T-helper 1 cell treated with Interleukin-12 subunit alpha and Interleukin-12 subunit beta and Interleukin-4 antibody, amounts not matched to agents 30 μg/mL and 1 μg/mL, for 36 hours (primary cell): ENCODE data around the gene PRKAG2.

ENCODE experiments used
- H3K27ac Mint-ChIP-seq: one replicate; pipeline ENCODE4 v1.8.0; 2021; ENCODE audit warnings: mild to moderate bottlenecking, mixed read lengths
- H3K27me3 Mint-ChIP-seq: one replicate; pipeline ENCODE4 v1.8.0; 2021; ENCODE audit warnings: low read depth, mixed read lengths
- H3K36me3 Mint-ChIP-seq: one replicate; pipeline ENCODE4 v1.8.0; 2021; ENCODE audit warnings: low read depth, mixed read lengths
- H3K4me1 Mint-ChIP-seq: one replicate; pipeline ENCODE4 v1.8.0; 2021; ENCODE audit warnings: low read depth, mixed read lengths
- H3K4me3 Mint-ChIP-seq: one replicate; pipeline ENCODE4 v1.8.0; 2021; ENCODE audit warnings: mild to moderate bottlenecking, moderate library complexity, mixed read lengths
- H3K9me3 Mint-ChIP-seq: one replicate; pipeline ENCODE4 v1.8.0; 2021; ENCODE audit warnings: mixed read lengths

Gene PRKAG2

GRCh38 chr7:151823566-151824372 is 53.1 kb downstream of the PRKAG2 start:
- Mint-ChIP-seq H3K27ac (no peak overlapping the region), H3K4me3 (no peak overlapping the region), H3K9me3 (no peaks in the 10 kb centered on the region), H3K27me3 (no peaks in the 10 kb centered on the region), H3K36me3 (no peaks in the 10 kb centered on the region), H3K4me1 (no peaks in the 10 kb centered on the region)

DNA sequence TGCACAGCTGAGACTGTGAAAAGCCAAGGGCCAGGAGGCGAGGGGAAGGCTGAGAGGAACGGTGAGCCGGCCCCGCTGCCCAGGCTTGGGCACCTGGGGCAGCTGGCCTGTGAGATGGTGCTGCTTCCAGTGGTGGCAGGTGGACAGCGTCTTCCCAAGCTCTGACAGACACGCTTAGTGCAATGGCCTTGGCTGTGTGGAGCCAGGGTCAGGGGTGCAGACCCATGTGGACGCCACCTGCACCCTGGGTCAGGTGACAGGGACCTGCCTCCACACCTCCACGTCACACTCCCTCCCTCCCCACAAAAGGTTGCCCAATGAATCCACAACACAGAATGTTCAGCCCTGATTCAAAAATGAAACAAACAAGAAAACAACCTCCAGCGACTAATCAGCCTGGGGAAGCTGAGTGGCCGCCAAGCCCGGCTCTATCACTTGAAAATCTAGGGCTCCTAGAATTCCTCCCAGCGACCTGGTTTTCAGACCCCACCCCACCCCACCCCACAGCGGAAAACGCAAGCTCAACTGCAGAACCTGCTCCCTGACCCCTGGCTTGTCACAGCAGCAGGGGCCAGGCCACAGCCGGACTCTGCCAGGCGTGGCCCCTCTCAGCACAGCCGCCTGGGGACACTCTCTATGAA is 54.3 kb downstream of the PRKAG2 start:
- Mint-ChIP-seq H3K9me3 (no peaks in the 10 kb centered on the region), H3K27ac (no peak overlapping the region), H3K36me3 (no peaks in the 10 kb centered on the region), H3K27me3 (no peaks in the 10 kb centered on the region), H3K4me3 (no peak overlapping the region), H3K4me1 (no peaks in the 10 kb centered on the region)

GRCh38 chr7:151821806-151822540 is 54.9 kb downstream of the PRKAG2 start:
- no peak overlapping the region for H3K4me3 Mint-ChIP-seq
- H3K4me1 Mint-ChIP-seq = no peaks in the 10 kb centered on the region
- no peak overlapping the region for H3K27ac Mint-ChIP-seq
- no peaks in the 10 kb centered on the region for H3K36me3 Mint-ChIP-seq
- H3K9me3 Mint-ChIP-seq = no peaks in the 10 kb centered on the region
- H3K27me3 Mint-ChIP-seq = no peaks in the 10 kb centered on the region

- Mint-ChIP-seq H3K4me3 (no peak overlapping the region), H3K9me3 (no peaks in the 10 kb centered on the region), H3K4me1 (no peaks in the 10 kb centered on the region), H3K36me3 (no peaks in the 10 kb centered on the region), H3K27me3 (no peaks in the 10 kb centered on the region), H3K27ac (no peak overlapping the region)
These were observed 55.7 kb downstream of the PRKAG2 start for GRCh38 chr7:151821226-151821625.

- no peaks in the 10 kb centered on the region for H3K4me1 Mint-ChIP-seq
- no peaks in the 10 kb centered on the region for H3K36me3 Mint-ChIP-seq
- no peak overlapping the region for H3K4me3 Mint-ChIP-seq
- no peaks in the 10 kb centered on the region for H3K9me3 Mint-ChIP-seq
- H3K27ac Mint-ChIP-seq = no peak overlapping the region
- no peaks in the 10 kb centered on the region for H3K27me3 Mint-ChIP-seq
These were observed 56.3 kb downstream of the PRKAG2 start for GRCh38 chr7:151820491-151821105.

DNA sequence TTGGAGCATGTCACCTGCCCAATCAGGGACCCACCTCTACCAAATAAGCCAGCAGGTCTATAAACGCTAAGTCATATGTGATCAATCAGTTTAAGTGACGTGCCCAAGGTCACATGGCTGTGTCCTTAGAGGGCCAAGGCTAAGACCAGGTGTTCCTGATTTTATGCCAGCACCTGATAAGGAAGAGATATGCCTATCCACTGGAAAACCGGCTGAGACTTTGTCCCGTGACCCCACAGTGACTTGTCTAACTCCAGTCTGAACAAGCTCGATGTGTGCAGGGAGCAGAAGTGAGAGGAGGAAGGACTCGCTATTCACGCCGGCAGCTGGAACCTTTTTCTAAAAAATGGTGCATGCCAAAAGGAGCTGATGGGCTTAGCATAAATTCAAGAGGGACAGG is 57.0 kb downstream of the PRKAG2 start:
- H3K9me3 Mint-ChIP-seq = no peaks in the 10 kb centered on the region
- H3K4me3 Mint-ChIP-seq = no peak overlapping the region
- H3K36me3 Mint-ChIP-seq = no peaks in the 10 kb centered on the region
- H3K27ac Mint-ChIP-seq = no peak overlapping the region
- H3K27me3 Mint-ChIP-seq = no peaks in the 10 kb centered on the region
- no peaks in the 10 kb centered on the region for H3K4me1 Mint-ChIP-seq

DNA sequence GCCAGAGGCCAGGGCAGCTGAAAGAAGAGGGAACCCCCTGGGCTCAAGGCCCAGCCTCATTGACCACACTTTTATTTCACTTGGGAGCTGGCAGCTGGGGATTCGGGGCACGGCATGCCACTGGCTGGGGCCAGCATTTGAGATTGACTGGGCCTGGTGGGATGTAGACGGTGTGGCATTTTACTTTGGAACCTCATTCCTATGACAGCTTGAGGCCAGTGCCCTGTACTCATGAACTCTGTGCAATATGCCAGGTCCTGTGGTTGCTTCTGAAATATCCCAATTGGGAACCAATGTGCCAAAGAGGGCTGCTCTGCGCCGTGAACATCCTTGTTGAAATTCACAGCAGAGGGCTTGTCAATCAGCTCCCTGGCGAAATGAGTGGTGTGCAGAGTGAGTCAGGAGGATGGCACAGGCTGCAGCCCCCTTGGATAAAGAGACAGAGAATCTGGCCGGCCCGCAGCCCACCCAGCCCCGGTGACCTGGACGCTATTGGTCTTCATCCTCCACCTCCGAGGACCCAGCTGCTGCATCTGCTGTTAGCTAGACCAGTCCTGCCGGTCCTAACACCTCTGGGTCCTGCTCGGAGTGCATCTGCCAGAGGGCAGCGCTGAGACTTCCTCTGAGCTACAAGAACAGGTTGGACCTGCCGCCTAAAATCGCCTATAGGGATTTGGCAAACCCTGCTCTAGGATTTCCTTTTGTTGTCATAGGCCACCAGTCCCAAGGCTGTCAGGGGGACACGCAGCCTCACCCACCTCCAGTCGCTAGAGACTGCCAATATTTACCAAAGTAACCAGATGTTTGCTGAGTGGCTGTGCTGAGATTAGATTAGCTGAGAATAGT is 58.0 kb downstream of the PRKAG2 start:
- H3K27me3 Mint-ChIP-seq = no peaks in the 10 kb centered on the region
- no peaks in the 10 kb centered on the region for H3K36me3 Mint-ChIP-seq
- H3K4me1 Mint-ChIP-seq = no peaks in the 10 kb centered on the region
- no peak overlapping the region for H3K27ac Mint-ChIP-seq
- H3K4me3 Mint-ChIP-seq = no peak overlapping the region
- no peaks in the 10 kb centered on the region for H3K9me3 Mint-ChIP-seq

GRCh38 chr7:151817981-151818673 is 58.8 kb downstream of the PRKAG2 start:
- H3K27ac Mint-ChIP-seq = no peak overlapping the region
- no peaks in the 10 kb centered on the region for H3K4me1 Mint-ChIP-seq
- no peak overlapping the region for H3K4me3 Mint-ChIP-seq
- H3K27me3 Mint-ChIP-seq = no peaks in the 10 kb centered on the region
- H3K9me3 Mint-ChIP-seq = no peaks in the 10 kb centered on the region
- no peaks in the 10 kb centered on the region for H3K36me3 Mint-ChIP-seq

DNA sequence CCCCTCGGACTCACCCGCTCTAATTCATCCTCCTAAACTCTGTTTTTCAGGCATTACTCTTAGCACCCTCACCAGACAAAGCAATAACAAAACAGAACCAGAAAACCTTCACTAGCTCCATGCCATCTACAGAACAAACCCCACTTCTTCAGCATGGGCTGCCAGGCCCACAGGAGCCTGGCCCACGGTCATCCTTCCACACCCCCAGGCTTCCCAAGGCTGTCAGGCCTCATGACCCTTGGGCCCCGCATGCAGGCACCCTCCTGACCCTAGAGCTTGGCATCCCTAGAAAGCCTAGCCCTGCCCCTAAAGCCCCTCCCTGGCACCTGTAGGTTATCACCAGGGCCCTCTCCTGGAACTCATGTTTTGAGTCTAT is 59.6 kb downstream of the PRKAG2 start:
- H3K27ac Mint-ChIP-seq = no peak overlapping the region

GRCh38 chr7:151816562-151817314 is 60.2 kb downstream of the PRKAG2 start:
- no peaks in the 10 kb centered on the region for H3K27me3 Mint-ChIP-seq
- H3K4me3 Mint-ChIP-seq = no peak overlapping the region
- no peak overlapping the region for H3K27ac Mint-ChIP-seq
- no peaks in the 10 kb centered on the region for H3K36me3 Mint-ChIP-seq
- H3K9me3 Mint-ChIP-seq = no peaks in the 10 kb centered on the region
- H3K4me1 Mint-ChIP-seq = no peaks in the 10 kb centered on the region

More for the DNA sequence above, 59.6 kb downstream of the PRKAG2 start:
- H3K9me3 Mint-ChIP-seq = no peaks in the 10 kb centered on the region
- no peak overlapping the region for H3K4me3 Mint-ChIP-seq
- no peaks in the 10 kb centered on the region for H3K4me1 Mint-ChIP-seq
- no peaks in the 10 kb centered on the region for H3K36me3 Mint-ChIP-seq
- no peaks in the 10 kb centered on the region for H3K27me3 Mint-ChIP-seq

- no peaks in the 10 kb centered on the region for H3K9me3 Mint-ChIP-seq
- no peaks in the 10 kb centered on the region for H3K27me3 Mint-ChIP-seq
- no peak overlapping the region for H3K4me3 Mint-ChIP-seq
- H3K4me1 Mint-ChIP-seq = no peaks in the 10 kb centered on the region
- H3K36me3 Mint-ChIP-seq = no peaks in the 10 kb centered on the region
- H3K27ac Mint-ChIP-seq = no peak overlapping the region
These were observed 61.5 kb downstream of the PRKAG2 start for GRCh38 chr7:151815419-151815818.

GRCh38 chr7:151814400-151815009 is 62.4 kb downstream of the PRKAG2 start:
- H3K9me3 Mint-ChIP-seq = no peaks in the 10 kb centered on the region
- H3K27ac Mint-ChIP-seq = no peak overlapping the region
- no peaks in the 10 kb centered on the region for H3K27me3 Mint-ChIP-seq
- H3K4me1 Mint-ChIP-seq = no peaks in the 10 kb centered on the region
- H3K36me3 Mint-ChIP-seq = no peaks in the 10 kb centered on the region
- no peak overlapping the region for H3K4me3 Mint-ChIP-seq

- Mint-ChIP-seq H3K36me3 (no peaks in the 10 kb centered on the region), H3K27me3 (no peaks in the 10 kb centered on the region), H3K4me1 (no peaks in the 10 kb centered on the region), H3K27ac (no peak overlapping the region), H3K9me3 (no peaks in the 10 kb centered on the region), H3K4me3 (no peak overlapping the region)
These were observed 62.9 kb downstream of the PRKAG2 start for GRCh38 chr7:151813997-151814396.
